HEK293T (cell line): Measurements from ENCODE around the gene C14orf180.

Experiments
- CTCF ChIA-PET: fragments of 350-600 bp; formaldehyde crosslinking; extraction: SDS; loops from one replicate; lab custom pipeline; 2021; ENCODE audit warnings: antibody characterized with exemption, inconsistent platforms; lab: Yijun Ruan, JAX
- POLR2A ChIA-PET: fragments of 350-600 bp; formaldehyde crosslinking; extraction: SDS; loops from one replicate; lab custom pipeline; 2020; ENCODE audit warnings: antibody characterized with exemption, inconsistent platforms; lab: Yijun Ruan, JAX
- DNase-seq: peaks from one replicate; pipeline ENCODE4 v3.0.0; 2012; ENCODE audit warnings: mixed read lengths; ENCODE audit errors: extremely low spot score
- ARNT ChIP-seq: fragments of 450-650 bp; IDR thresholded peaks from 2 replicates; pipeline ENCODE4 v1.6.1; 2017; ENCODE audit warnings: mild to moderate bottlenecking
- BHLHE40 ChIP-seq: fragments of 450-650 bp; IDR thresholded peaks from 2 replicates; pipeline ENCODE4 v1.6.1; 2016; ENCODE audit warnings: mild to moderate bottlenecking, moderate library complexity, borderline replicate concordance
- CTBP1 ChIP-seq: fragments of 450-650 bp; IDR thresholded peaks from 2 replicates; pipeline ENCODE4 v1.6.1; 2016; ENCODE audit warnings: borderline replicate concordance
- FOXA1 ChIP-seq: fragments of 450-650 bp; IDR thresholded peaks from 2 replicates; pipeline ENCODE4 v1.6.1; 2016; ENCODE audit warnings: mild to moderate bottlenecking
- FOXK2 ChIP-seq: fragments of 450-650 bp; IDR thresholded peaks from 2 replicates; pipeline ENCODE4 v1.6.1; 2016; ENCODE audit warnings: mild to moderate bottlenecking
- FOXM1 ChIP-seq: fragments of 450-650 bp; IDR thresholded peaks from 2 replicates; pipeline ENCODE4 v1.6.1; 2017; ENCODE audit warnings: mild to moderate bottlenecking, borderline replicate concordance
- HDGF ChIP-seq: fragments of 450-650 bp; IDR thresholded peaks from 2 replicates; pipeline ENCODE4 v1.6.1; 2017; ENCODE audit warnings: antibody characterized with exemption, borderline replicate concordance
- L3MBTL2 ChIP-seq: fragments of 450-650 bp; conservative IDR thresholded peaks from 2 replicates; pipeline ENCODE4 v1.6.1; 2016; ENCODE audit warnings: mild to moderate bottlenecking
- LEF1 ChIP-seq: fragments of 450-650 bp; IDR thresholded peaks from 2 replicates; pipeline ENCODE4 v1.6.1; 2017; ENCODE audit warnings: mild to moderate bottlenecking, borderline replicate concordance
- NFRKB ChIP-seq: fragments of 450-650 bp; IDR thresholded peaks from 2 replicates; pipeline ENCODE4 v1.6.1; 2016; ENCODE audit warnings: mild to moderate bottlenecking, moderate library complexity
- PKNOX1 ChIP-seq: fragments of 450-650 bp; IDR thresholded peaks from 2 replicates; pipeline ENCODE4 v1.6.1; 2016
- SP1 ChIP-seq: fragments of 450-650 bp; IDR thresholded peaks from 2 replicates; pipeline ENCODE4 v1.6.1; 2017
- SUZ12 ChIP-seq: fragments of 450-650 bp; IDR thresholded peaks from 2 replicates; pipeline ENCODE4 v1.6.1; 2016; ENCODE audit warnings: mild to moderate bottlenecking
- TARDBP ChIP-seq: fragments of 450-650 bp; IDR thresholded peaks from 2 replicates; pipeline ENCODE4 v1.6.1; 2016
- ZNF384 ChIP-seq: fragments of 450-650 bp; IDR thresholded peaks from 2 replicates; pipeline ENCODE4 v1.6.1; 2016

C14orf180 gene

GRCh38 chr14:104614126-104614812 is 34.7 kb downstream of the C14orf180 start:
- no peak for DNase-seq
- TF ChIP-seq FOXA1 = no peak
- TF ChIP-seq BHLHE40 = no peak
- no peak for TF ChIP-seq LEF1
- no peak for TF ChIP-seq HDGF
- no peak for TF ChIP-seq NFRKB
- no peak for TF ChIP-seq SP1
- TF ChIP-seq FOXK2 = no peak
- TF ChIP-seq ARNT = no peak
- no peak for TF ChIP-seq TARDBP
- no peak for TF ChIP-seq L3MBTL2
- TF ChIP-seq FOXM1 = no peak
- no peak for TF ChIP-seq CTBP1
- TF ChIP-seq ZNF384 = no peak
- POLR2A ChIA-PET = no interaction called here
- CTCF ChIA-PET = no interaction called here

GRCh38 chr14:104624939-104625338 is 45.4 kb downstream of the C14orf180 start:
- POLR2A ChIA-PET = no interaction called here
- TF ChIP-seq L3MBTL2 = no peak
- no peak for TF ChIP-seq SP1
- CTCF ChIA-PET = no interaction called here
- no peak for DNase-seq

DNA sequence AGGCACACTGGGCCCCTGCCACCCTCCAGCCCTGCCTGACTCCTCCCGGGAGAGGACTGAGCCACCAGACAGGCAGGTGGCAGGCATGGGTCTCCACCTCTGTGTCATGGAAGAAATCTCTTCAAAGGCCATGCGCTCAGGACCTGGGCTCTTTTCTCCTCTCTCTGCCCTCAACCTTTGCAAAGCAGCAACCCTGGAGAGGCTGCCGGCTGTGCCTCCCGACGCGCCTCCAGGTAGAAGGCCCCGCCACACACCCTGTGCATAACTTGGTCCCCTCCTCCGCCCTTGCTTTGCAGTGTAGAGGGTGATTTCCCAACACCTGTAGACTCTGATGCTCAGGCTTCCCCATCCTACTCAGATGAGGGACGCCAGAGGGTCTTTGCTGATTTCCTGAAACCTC is 53.2 kb downstream of the C14orf180 start:
- no peak for DNase-seq
- TF ChIP-seq ZNF384 (no peak), SP1 (no peak), L3MBTL2 (no peak), ARNT (no peak), HDGF (no peak)
- POLR2A ChIA-PET = interaction anchor here (0.7 kb wide), 1 partner anchor 387 kb away, joined by 3 read pairs; no protein-coding TSS in a partner anchor
- CTCF ChIA-PET = no interaction called here

GRCh38 chr14:104633276-104634137 is 53.9 kb downstream of the C14orf180 start:
- CTCF ChIA-PET = no interaction called here
- no peak for DNase-seq
- POLR2A ChIA-PET = interaction anchor here (0.7 kb wide), 1 partner anchor 388 kb away, joined by 3 read pairs; no protein-coding TSS in a partner anchor
- TF ChIP-seq NFRKB (no peak), PKNOX1 (no peak), L3MBTL2 (no peak), CTBP1 (no peak), ZNF384 (no peak)

DNA sequence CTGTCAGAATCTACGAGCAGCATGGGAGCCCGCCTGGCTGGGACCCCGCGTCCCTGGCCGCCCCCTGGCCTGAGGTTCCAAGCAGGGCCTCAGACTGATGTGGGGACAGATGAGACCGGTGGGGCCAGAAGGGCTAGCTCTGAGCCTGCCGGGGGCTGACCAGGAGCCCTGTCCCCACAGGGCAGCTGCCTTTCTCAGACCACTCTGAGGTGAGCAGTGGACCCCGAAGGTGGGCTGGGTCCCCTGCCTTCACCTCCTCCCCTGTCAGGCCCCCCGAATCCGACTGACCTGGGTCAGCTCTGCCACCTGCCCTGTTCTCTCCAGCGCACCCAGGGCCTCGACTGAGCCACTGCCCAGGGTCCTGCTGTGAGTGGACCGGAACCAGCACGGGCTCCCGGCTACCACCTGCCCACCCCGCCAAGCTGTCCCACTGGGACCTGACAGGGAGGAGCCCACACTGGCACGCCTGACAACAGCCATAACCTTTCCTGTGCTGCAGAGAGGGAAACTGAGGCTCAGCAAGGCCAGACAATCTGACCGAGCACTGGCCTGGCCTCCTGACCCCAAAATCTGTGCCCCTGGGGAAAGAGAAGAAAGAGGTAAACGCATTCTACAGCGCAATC is 54.7 kb downstream of the C14orf180 start:
- POLR2A ChIA-PET = no interaction called here
- TF ChIP-seq ZNF384 (no peak), PKNOX1 (no peak), CTBP1 (no peak), FOXK2 (no peak), NFRKB (no peak), BHLHE40 (no peak), HDGF (no peak), TARDBP (no peak), L3MBTL2 (no peak), LEF1 (no peak), SUZ12 (no peak), ARNT (no peak), FOXA1 (no peak), SP1 (no peak)
- no peak for DNase-seq
- CTCF ChIA-PET = no interaction called here

- ChIA-PET POLR2A (no interaction called here), CTCF (no interaction called here)
- TF ChIP-seq BHLHE40 (no peak), PKNOX1 (no peak), SUZ12 (no peak), CTBP1 (no peak), ARNT (no peak), FOXK2 (no peak), FOXA1 (no peak), ZNF384 (no peak), SP1 (no peak), TARDBP (no peak)
- no peak for DNase-seq
These were observed 55.5 kb downstream of the C14orf180 start for GRCh38 chr14:104634886-104635570.
